Lower lobe of right lung (tissue), 2 donors: ENCODE results near the gene SLC40A1. TPM values are rescaled to one million over a fixed set of nuclear protein-coding genes. Genes with fewer than 3 reads are reported as not detected.

Source experiments
- ATAC-seq, 2 donors: fragments of 200-7000 bp; cut with Tn5 transposase; one replicate each; pipeline ENCODE4 v1.9.1; 2020 to 2022; ENCODE audit warnings: mild to moderate bottlenecking in 2 of 2, moderate library complexity in 2 of 2
- DNase-seq: peaks from one replicate; pipeline ENCODE4 v3.0.0-alpha.2; 2020
- H3K27ac ChIP-seq: fragments of 200-600 bp; one replicate; pipeline ENCODE4 v1.8.0; 2022
- H3K27me3 ChIP-seq: fragments of 200-600 bp; one replicate; pipeline ENCODE4 v1.8.0; 2022; ENCODE audit warnings: low read depth
- H3K36me3 ChIP-seq: fragments of 200-600 bp; one replicate; pipeline ENCODE4 v1.8.0; 2022; ENCODE audit warnings: mild to moderate bottlenecking
- H3K4me1 ChIP-seq: fragments of 200-600 bp; one replicate; pipeline ENCODE4 v1.8.0; 2022
- H3K4me3 ChIP-seq: fragments of 200-600 bp; one replicate; pipeline ENCODE4 v1.8.0; 2022; ENCODE audit warnings: mild to moderate bottlenecking
- H3K9me3 ChIP-seq: fragments of 200-600 bp; one replicate; pipeline ENCODE4 v1.8.0; 2022
- intact Hi-C: fragments of 100-400 bp; cut with DNase I; formaldehyde crosslinking; loops from one replicate; pipeline ENCODE4 v1.11.0; 2022
- total RNA-seq: library from RNA; stranded (reverse); fragmentation: NEBNext Ultra II Directional; extraction: Animal tissue kit (Norgen Biotek cat#: 25700); gene quantifications from one replicate; pipeline ENCODE4 v1.2.1, GENCODE V29; 2021
- TF ChIP-seq, protein P1 (sequence below): fragments of 200-600 bp; IDR thresholded peaks from one replicate; pipeline ENCODE4 v1.8.0; 2022; ENCODE audit warnings: antibody characterized with exemption, mild to moderate bottlenecking
- donor health status: DM: no; HTN: yes; CAD: no; lungs with severe emphysema.

Gene SLC40A1
- total RNA-seq, 1 donor from 2014 or later = 135 TPM

DNA sequence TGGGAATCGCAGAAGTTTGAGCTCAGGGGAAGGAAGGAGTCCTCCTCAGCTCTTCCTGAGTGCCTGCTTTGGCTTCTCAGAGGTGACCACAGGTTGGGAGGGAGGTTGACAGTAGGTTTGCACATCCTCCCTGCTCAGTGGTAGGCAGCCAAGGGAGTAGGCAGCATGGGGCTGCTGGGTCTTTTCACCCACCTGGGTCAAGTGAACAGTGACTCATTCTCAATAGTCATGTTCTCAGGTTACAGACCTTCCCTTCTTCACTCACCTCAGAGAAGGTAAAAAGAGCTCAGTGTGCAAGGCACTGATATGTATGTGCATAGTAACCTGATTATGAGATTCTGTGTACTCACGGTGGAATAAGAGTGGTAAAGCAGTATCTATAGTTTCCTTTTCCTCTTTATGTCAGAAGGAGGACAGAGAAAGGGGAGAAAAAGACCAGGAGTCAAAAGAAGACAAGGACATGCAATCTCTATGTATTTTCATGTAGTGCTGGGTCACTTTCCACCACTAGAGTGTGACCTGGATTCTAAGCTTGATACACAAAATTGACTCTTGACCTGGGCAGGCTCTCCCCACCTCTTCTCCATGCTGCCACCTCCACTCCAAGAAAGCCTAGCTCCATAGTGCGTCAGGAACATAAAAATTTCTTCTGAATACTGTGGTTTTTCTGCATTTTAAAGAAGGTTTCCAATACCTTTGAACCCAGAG, 44.2 kb upstream of the SLC40A1 start:
- TF ChIP-seq, protein P1, sequence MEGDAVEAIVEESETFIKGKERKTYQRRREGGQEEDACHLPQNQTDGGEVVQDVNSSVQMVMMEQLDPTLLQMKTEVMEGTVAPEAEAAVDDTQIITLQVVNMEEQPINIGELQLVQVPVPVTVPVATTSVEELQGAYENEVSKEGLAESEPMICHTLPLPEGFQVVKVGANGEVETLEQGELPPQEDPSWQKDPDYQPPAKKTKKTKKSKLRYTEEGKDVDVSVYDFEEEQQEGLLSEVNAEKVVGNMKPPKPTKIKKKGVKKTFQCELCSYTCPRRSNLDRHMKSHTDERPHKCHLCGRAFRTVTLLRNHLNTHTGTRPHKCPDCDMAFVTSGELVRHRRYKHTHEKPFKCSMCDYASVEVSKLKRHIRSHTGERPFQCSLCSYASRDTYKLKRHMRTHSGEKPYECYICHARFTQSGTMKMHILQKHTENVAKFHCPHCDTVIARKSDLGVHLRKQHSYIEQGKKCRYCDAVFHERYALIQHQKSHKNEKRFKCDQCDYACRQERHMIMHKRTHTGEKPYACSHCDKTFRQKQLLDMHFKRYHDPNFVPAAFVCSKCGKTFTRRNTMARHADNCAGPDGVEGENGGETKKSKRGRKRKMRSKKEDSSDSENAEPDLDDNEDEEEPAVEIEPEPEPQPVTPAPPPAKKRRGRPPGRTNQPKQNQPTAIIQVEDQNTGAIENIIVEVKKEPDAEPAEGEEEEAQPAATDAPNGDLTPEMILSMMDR = no peak
- Histone ChIP-seq H3K4me3 (no peak overlapping the region), H3K4me1 (no peaks in the 10 kb centered on the region), H3K36me3 (no peaks in the 10 kb centered on the region), H3K27me3 (no peaks in the 10 kb centered on the region), H3K9me3 (no peaks in the 10 kb centered on the region), H3K27ac (no peak overlapping the region)
- DNase-seq (no peak), ATAC-seq (peak in 1 of 2 donors; percentile 28)
- intact Hi-C loops = no loop called here

- DNase-seq (no peak), ATAC-seq (no peak)
- no peak overlapping the region for H3K4me3 ChIP-seq
- H3K9me3 ChIP-seq = no peaks in the 10 kb centered on the region
- no peaks in the 10 kb centered on the region for H3K36me3 ChIP-seq
- H3K27ac ChIP-seq = no peak overlapping the region
- no peaks in the 10 kb centered on the region for H3K27me3 ChIP-seq
- TF ChIP-seq, protein P1 = no peak
- intact Hi-C loops = no loop called here
- no peaks in the 10 kb centered on the region for H3K4me1 ChIP-seq
Measured at GRCh38 chr2:189623049-189623448, 42.5 kb upstream of the SLC40A1 start.

GRCh38 chr2:189621781-189622180, 41.2 kb upstream of the SLC40A1 start:
- intact Hi-C loops = no loop called here
- DNase-seq = no peak
- ATAC-seq = no peak
- no peak overlapping the region for H3K27ac ChIP-seq
- TF ChIP-seq, protein P1 = no peak
- no peaks in the 10 kb centered on the region for H3K9me3 ChIP-seq
- no peak overlapping the region for H3K4me3 ChIP-seq
- H3K4me1 ChIP-seq = no peaks in the 10 kb centered on the region
- no peaks in the 10 kb centered on the region for H3K36me3 ChIP-seq
- H3K27me3 ChIP-seq = no peaks in the 10 kb centered on the region

DNA sequence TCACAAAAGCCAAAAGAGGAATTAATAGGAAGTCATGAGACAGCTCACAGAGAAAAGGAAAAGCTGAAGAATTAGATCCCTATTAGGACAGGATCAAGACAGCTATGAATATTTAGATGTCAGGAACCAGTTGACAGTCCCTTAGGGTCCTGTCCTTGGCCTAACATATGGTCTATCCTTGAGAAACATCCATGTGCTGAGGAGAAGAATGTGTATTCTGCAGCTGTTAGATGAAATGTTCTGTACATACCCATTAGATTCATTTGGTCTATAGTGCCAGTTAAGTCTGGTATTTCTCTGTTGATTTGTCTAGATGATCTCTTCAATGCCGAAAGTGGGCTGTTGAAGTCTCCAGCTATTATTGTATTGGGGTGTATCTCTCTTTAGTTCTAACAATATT, 37.6 kb upstream of the SLC40A1 start:
- ATAC-seq = no peak
- no peaks in the 10 kb centered on the region for H3K27me3 ChIP-seq
- H3K4me1 ChIP-seq = peaks cover 14% of the 10 kb centered on the region
- H3K9me3 ChIP-seq = no peaks in the 10 kb centered on the region
- H3K4me3 ChIP-seq = no peak overlapping the region
- TF ChIP-seq, protein P1 = no peak
- no peak overlapping the region for H3K27ac ChIP-seq
- no peak for DNase-seq
- H3K36me3 ChIP-seq = no peaks in the 10 kb centered on the region
- intact Hi-C loops = no loop called here

GRCh38 chr2:189614585-189614984, 34.0 kb upstream of the SLC40A1 start:
- H3K27ac ChIP-seq = no peak overlapping the region
- ATAC-seq = no peak
- H3K4me3 ChIP-seq = no peak overlapping the region
- intact Hi-C loops = no loop called here
- no peaks in the 10 kb centered on the region for H3K9me3 ChIP-seq
- H3K4me1 ChIP-seq = peaks cover 29% of the 10 kb centered on the region
- H3K27me3 ChIP-seq = no peaks in the 10 kb centered on the region
- TF ChIP-seq, protein P1 = no peak
- DNase-seq = no peak
- no peaks in the 10 kb centered on the region for H3K36me3 ChIP-seq
